ENCODE measurements around the gene PCMT1.

DNA sequence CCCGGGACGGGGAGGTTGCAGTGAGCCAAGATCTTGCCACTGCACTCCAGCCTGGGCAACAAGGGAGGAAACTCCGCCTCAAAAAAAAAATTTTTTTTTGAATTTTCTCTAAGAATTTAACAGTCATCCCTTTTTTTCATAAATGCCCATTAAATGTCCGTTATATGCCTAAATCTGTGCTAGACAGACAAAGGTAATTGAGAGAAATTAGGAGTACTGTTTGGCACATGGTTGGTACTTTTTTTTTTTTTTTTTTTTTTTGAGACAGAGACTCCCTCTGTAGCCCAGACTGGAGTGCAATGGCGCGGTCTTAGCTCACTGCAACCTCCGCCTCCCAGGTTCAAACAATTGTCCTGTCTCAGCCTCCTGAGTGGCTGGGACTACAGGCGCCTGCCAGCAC is 1.7 kb downstream of the PCMT1 start:
- TF ChIP-seq MAX (IDR thresholded peaks at IDR 0.05) = no peak
- no peak for TF ChIP-seq CHD2 (IDR thresholded peaks at IDR 0.05; ENCODE audit: low read length)
- no peak for TF ChIP-seq CTCF (IDR thresholded peaks at IDR 0.05; ENCODE audit: control extremely low read depth in 1 of 3, insufficient read depth in 1 of 3, low read depth in 1 of 3, low read length in 3 of 3)
- TF ChIP-seq POLR2A (IDR thresholded peaks at IDR 0.05; ENCODE audit: control extremely low read depth in 1 of 2, low read depth in 2 of 2, low read length in 2 of 2) = no peak
- TF ChIP-seq SP1 (IDR thresholded peaks at IDR 0.05; ENCODE audit: low read depth, low read length) = no peak

Measured in H1 (cell line).